Stomach (tissue), 9 donors: ENCODE results near the gene EXPH5. TPM values are rescaled to one million over a fixed set of nuclear protein-coding genes. Genes with fewer than 3 reads are reported as not detected.
"Not testable (repeated sequence)": the region's sequence is repeated elsewhere in the genome, so short reads cannot be mapped to it uniquely, and the experiment has no call there.

Experiments used
- DNase-seq, 2 donors: peaks; one replicate each; pipeline versions ENCODE4 v3.0.0 to v3.0.0-alpha.2; 2013 to 2019
- H3K27ac ChIP-seq, 5 donors: fragments of 200-600 bp in 4 of 5; sonication (generic) in 4 of 5; one replicate each; pipeline ENCODE4 v1.5.1; 2013 to 2019; ENCODE audit warnings: mild to moderate bottlenecking in 1 of 5, moderate library complexity in 1 of 5
- H3K27me3 ChIP-seq, 3 donors: fragments of 200-600 bp; sonication (generic); one replicate each; pipeline ENCODE4 v1.5.1; 2017 to 2019; ENCODE audit warnings: mixed run types in 1 of 3
- H3K36me3 ChIP-seq, 4 donors: fragments of 200-600 bp; sonication (generic); 1 replicate in 3 of 4; 2 replicates in 1 of 4; pipeline ENCODE4 v1.5.1; 2016 to 2019
- H3K4me1 ChIP-seq, 4 donors: fragments of 200-600 bp; sonication (generic); one replicate each; pipeline ENCODE4 v1.5.1; 2016 to 2019
- H3K4me3 ChIP-seq, 4 donors: fragments of 200-600 bp; sonication (generic) in 3 of 4; one replicate each; pipeline ENCODE4 v1.5.1; 2016 to 2019; ENCODE audit warnings: mild to moderate bottlenecking in 1 of 4
- H3K9me3 ChIP-seq, 4 donors: fragments of 200-600 bp; sonication (generic); one replicate each; pipeline ENCODE4 v1.5.1; 2016 to 2019
- EP300 ChIP-seq: sonication (generic); formaldehyde crosslinking; IDR thresholded peaks from one replicate; pipeline ENCODE4 v1.6.1; 2017; ENCODE audit warnings: antibody characterized with exemption
- POLR2A ChIP-seq, 4 donors: fragments of 450-650 bp; IDR thresholded peaks; one replicate each; pipeline ENCODE4 v1.6.1; 2016; ENCODE audit warnings: antibody characterized with exemption in 4 of 4, control low read depth in 2 of 4, mild to moderate bottlenecking in 1 of 4, moderate library complexity in 1 of 4
- POLR2AphosphoS5 ChIP-seq, 3 donors: sonication (generic); formaldehyde crosslinking; IDR thresholded peaks; one replicate each; pipeline ENCODE4 v1.6.1; 2016; ENCODE audit warnings: antibody characterized with exemption in 3 of 3
- WGBS, 5 donors: extraction: QIAGEN DNeasy Blood & Tissue Kit in 3 of 5; methylation state at CpG; one replicate each; pipeline versions ENCODE4 v1.1.5 to v1.1.7; 2013 to 2018; 5-methylcytosine and 5-hydroxymethylcytosine counted together
- intact Hi-C: fragments of 100-400 bp; cut with DNase I; formaldehyde crosslinking; loops from one replicate; pipeline ENCODE4 v1.15.1; 2023; ENCODE audit warnings: low total_unique reads
- polyA plus RNA-seq, 3 donors: library from polyadenylated mRNA; stranded (reverse); fragments of 200-250 nt; gene quantifications; one replicate each; pipeline ENCODE4 v1.2.3, GENCODE V29; 2013
- total RNA-seq, 5 donors: library from RNA; depleted of rRNA; stranded (reverse); fragments of >200 nt; gene quantifications; one replicate each; pipeline versions ENCODE4 v1.1.0 to v1.2.3, GENCODE V29; 2014 to 2016
- TF ChIP-seq, protein P1 (sequence below), 7 experiments: fragments of 450-650 bp in 4 of 7; fragments of 200-600 bp in 3 of 7; sonication (generic) in 3 of 7; IDR thresholded peaks; one replicate each; pipeline ENCODE4 v1.5.1; 2016 to 2019; ENCODE audit warnings: antibody characterized with exemption in 7 of 7, control low read depth in 2 of 7, mild to moderate bottlenecking in 1 of 7
- donor health status: healthy with polysubstance abuse.
- donor health status: Bipolar disorder and iron deficiency.
- donor health status: healthy.

The EXPH5 gene
- total and polyA plus RNA-seq, 8 donors, result 0.75 to 23.7 (median 12.0) TPM

DNA sequence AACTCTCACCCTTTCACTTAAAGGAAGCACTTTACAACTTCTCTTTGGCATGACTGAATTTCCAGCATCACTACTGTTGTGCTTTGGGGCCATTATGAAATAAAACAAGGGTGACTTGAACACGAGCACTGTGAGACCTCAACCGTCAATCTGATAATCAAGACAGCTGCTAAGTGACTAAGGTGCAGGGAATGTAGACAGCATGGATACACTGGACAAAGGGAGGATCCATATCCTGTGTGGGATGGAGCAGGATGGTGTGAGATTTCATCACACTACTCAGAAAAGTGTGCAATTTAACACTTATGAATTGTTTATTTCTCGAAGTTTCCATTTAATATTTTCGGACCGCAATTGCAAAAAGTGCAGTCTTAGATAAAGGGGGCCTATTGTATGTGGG lies 16.1 kb upstream of the EXPH5 start:
- intact Hi-C loops, result no loop called here
- Histone ChIP-seq H3K36me3 (no peaks in the 10 kb centered on the region), H3K27me3 (no peaks in the 10 kb centered on the region), H3K4me1 (no peaks in the 10 kb centered on the region), H3K27ac (no peak overlapping the region), H3K4me3 (no peak overlapping the region), H3K9me3 (no peaks in the 10 kb centered on the region)
- 70 to 78% (median 74%) methylated on average over 5 of the region's 5 CpGs for WGBS, 5 donors
- TF ChIP-seq POLR2A (IDR thresholded peaks at IDR 0.05) (no peak), EP300 (no peak), POLR2AphosphoS5 (IDR thresholded peaks at IDR 0.05) (no peak)
- TF ChIP-seq, protein P1, sequence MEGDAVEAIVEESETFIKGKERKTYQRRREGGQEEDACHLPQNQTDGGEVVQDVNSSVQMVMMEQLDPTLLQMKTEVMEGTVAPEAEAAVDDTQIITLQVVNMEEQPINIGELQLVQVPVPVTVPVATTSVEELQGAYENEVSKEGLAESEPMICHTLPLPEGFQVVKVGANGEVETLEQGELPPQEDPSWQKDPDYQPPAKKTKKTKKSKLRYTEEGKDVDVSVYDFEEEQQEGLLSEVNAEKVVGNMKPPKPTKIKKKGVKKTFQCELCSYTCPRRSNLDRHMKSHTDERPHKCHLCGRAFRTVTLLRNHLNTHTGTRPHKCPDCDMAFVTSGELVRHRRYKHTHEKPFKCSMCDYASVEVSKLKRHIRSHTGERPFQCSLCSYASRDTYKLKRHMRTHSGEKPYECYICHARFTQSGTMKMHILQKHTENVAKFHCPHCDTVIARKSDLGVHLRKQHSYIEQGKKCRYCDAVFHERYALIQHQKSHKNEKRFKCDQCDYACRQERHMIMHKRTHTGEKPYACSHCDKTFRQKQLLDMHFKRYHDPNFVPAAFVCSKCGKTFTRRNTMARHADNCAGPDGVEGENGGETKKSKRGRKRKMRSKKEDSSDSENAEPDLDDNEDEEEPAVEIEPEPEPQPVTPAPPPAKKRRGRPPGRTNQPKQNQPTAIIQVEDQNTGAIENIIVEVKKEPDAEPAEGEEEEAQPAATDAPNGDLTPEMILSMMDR (IDR thresholded peaks at IDR 0.05), result no peak
- no peak for DNase-seq

DNA sequence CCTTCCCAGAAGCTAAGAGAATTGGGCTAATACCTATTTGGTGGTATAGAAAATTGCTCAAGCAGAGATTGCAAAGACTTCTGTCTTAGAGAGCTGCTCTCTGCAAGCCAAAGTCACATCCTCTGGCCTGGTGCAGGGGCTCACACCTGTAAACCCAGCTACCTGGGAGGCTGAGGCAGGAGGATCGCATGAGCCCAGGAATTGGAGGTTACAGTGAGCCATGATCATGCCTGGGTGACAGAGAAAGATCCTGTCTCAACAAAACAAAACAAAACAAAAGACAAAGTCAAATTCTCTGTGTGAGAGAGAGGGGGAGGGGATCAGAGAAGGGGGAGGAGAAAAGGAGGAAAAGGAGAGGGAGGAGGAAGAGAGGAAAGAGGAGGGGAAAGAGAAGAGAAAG lies 15.0 kb upstream of the EXPH5 start:
- WGBS, 5 donors, result 88 to 100% (median 95%) methylated on average over 1 of the region's 1 CpG
- H3K27ac ChIP-seq, result no peak overlapping the region
- H3K4me1 ChIP-seq, result no peaks in the 10 kb centered on the region
- H3K27me3 ChIP-seq, result no peaks in the 10 kb centered on the region
- no peak overlapping the region for H3K4me3 ChIP-seq
- DNase-seq, result no peak
- TF ChIP-seq, protein P1 (IDR thresholded peaks at IDR 0.05), result no peak
- TF ChIP-seq POLR2A (IDR thresholded peaks at IDR 0.05), result no peak
- no peak for TF ChIP-seq EP300
- TF ChIP-seq POLR2AphosphoS5 (IDR thresholded peaks at IDR 0.05), result no peak
- intact Hi-C loops, result no loop called here
- no peaks in the 10 kb centered on the region for H3K36me3 ChIP-seq
- H3K9me3 ChIP-seq, result no peaks in the 10 kb centered on the region

DNA sequence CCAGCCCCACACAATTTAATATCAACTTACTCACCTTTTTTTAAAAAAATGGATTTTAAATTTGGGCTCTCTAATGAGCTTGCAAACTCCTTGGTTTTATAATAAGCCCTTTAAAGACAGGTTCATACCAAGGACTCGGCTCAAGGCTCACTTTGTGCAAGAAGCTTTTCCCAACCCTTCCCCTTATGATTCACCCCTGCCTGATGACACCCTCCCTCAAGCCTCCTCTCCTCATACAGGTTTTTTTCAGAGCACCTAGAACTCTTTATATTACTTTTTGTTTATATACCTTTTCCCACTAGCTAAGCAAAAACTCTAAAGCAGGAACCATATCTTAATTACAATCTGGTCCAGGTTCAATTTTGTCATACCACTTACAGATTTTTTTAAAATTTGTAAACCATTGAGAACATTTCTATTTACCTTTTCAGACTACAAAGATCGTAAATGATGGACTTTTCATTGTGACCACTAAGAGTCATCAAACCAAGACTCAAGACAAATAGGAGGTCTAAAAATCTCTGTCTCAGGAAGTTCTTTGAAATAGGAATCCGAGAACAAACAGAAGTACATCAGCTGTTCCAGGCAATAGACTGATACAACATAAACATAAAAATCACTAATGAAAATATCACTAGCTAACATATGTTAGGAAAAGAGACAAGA lies 13.1 kb upstream of the EXPH5 start:
- no peaks in the 10 kb centered on the region for H3K27me3 ChIP-seq
- intact Hi-C loops, result no loop called here
- H3K4me1 ChIP-seq, result no peaks in the 10 kb centered on the region
- no peak overlapping the region for H3K27ac ChIP-seq
- no peak for DNase-seq
- no peaks in the 10 kb centered on the region for H3K36me3 ChIP-seq
- WGBS, 5 donors, result 59 to 72% (median 65%) methylated on average over 3 of the region's 3 CpGs
- TF ChIP-seq POLR2AphosphoS5 (IDR thresholded peaks at IDR 0.05), result no peak
- TF ChIP-seq POLR2A (IDR thresholded peaks at IDR 0.05), result no peak
- TF ChIP-seq EP300, result no peak
- TF ChIP-seq, protein P1 (IDR thresholded peaks at IDR 0.05), result no peak
- H3K4me3 ChIP-seq, result no peak overlapping the region
- no peaks in the 10 kb centered on the region for H3K9me3 ChIP-seq

DNA sequence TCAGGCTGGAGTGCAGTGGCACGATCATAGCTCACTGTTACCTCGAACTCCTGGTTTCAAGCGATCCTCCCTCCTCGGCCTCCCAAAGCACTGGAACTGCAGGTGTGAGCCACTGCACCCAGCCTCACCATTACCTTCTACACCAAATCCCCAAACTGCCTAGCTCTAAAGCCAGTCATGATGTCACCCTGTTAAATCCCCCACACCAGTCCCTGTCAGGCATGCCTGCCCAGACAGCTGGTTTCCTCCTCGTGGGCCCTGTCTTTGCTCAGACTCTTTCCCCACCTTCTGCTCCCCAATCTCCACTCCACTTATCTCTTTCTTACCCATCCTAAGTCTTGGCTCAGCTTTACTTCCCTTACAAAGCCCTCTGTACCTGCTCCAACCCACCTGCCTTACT lies 12.5 kb upstream of the EXPH5 start:
- no peaks in the 10 kb centered on the region for H3K9me3 ChIP-seq
- no peak overlapping the region for H3K4me3 ChIP-seq
- intact Hi-C loops, result no loop called here
- no peaks in the 10 kb centered on the region for H3K27me3 ChIP-seq
- no peaks in the 10 kb centered on the region for H3K36me3 ChIP-seq
- WGBS, 5 donors, result 65 to 80% (median 75%) methylated on average over 5 of the region's 5 CpGs
- H3K4me1 ChIP-seq, result no peaks in the 10 kb centered on the region
- TF ChIP-seq, protein P1 (IDR thresholded peaks at IDR 0.05), result no peak
- no peak for TF ChIP-seq EP300
- no peak for DNase-seq
- no peak overlapping the region for H3K27ac ChIP-seq

GRCh38 chr11:108602818-108603217 lies 9.2 kb upstream of the EXPH5 start:
- H3K27me3 ChIP-seq, H3K4me3 ChIP-seq, H3K9me3 ChIP-seq, intact Hi-C loops, H3K4me1 ChIP-seq, H3K27ac ChIP-seq, DNase-seq, H3K36me3 ChIP-seq: not testable (repeated sequence)
- 63 to 69% (median 65%) methylated on average over 5 of the region's 5 CpGs for WGBS, 5 donors
